H9 (cell line): ENCODE measurements around the gene KCNA2. TPM values are rescaled to one million over a fixed set of nuclear protein-coding genes. Genes with fewer than 3 reads are reported as not detected.

Experiments
- DNase-seq: peaks from one replicate; pipeline ENCODE4 v3.0.0-alpha.2; 2017
- H2AFZ ChIP-seq: one replicate; pipeline ENCODE4 v1.6.1; 2013; ENCODE audit warnings: mild to moderate bottlenecking, low read length, control low read depth, moderate library complexity
- H2AK5ac ChIP-seq: 2 replicates; pipeline ENCODE4 v1.6.1; 2013; ENCODE audit warnings: low read length, control low read depth, mixed read lengths; ENCODE audit not compliant: insufficient read length
- H2BK120ac ChIP-seq: one replicate; pipeline ENCODE4 v1.6.1; 2013; ENCODE audit warnings: low read depth, mild to moderate bottlenecking, low read length, control low read depth, inconsistent platforms; ENCODE audit not compliant: poor library complexity, severe bottlenecking
- H2BK12ac ChIP-seq: 2 replicates; pipeline ENCODE4 v1.6.1; 2013; ENCODE audit warnings: low read length, control low read depth, mixed read lengths, low read depth; ENCODE audit not compliant: insufficient read length
- H2BK15ac ChIP-seq: 2 replicates; pipeline ENCODE4 v1.6.1; 2013; ENCODE audit warnings: low read depth, low read length, control low read depth
- H2BK20ac ChIP-seq: one replicate; pipeline ENCODE4 v1.6.1; 2013; ENCODE audit warnings: low read depth, mild to moderate bottlenecking, low read length, control low read depth, inconsistent platforms; ENCODE audit not compliant: poor library complexity, severe bottlenecking
- H2BK5ac ChIP-seq: 2 replicates; pipeline ENCODE4 v1.6.1; 2013; ENCODE audit warnings: low read length, control low read depth, mixed read lengths; ENCODE audit not compliant: insufficient read length
- H3K14ac ChIP-seq: 2 replicates; pipeline ENCODE4 v1.6.1; 2013; ENCODE audit warnings: low read length, control low read depth; ENCODE audit not compliant: insufficient read depth
- H3K18ac ChIP-seq: 2 replicates; pipeline ENCODE4 v1.6.1; 2013; ENCODE audit warnings: low read depth, mild to moderate bottlenecking, mixed read lengths, low read length, control low read depth; ENCODE audit not compliant: insufficient read length
- H3K23ac ChIP-seq: 2 replicates; pipeline ENCODE4 v1.6.1; 2013; ENCODE audit warnings: low read length, control low read depth, mixed read lengths, low read depth; ENCODE audit not compliant: insufficient read length
- H3K23me2 ChIP-seq: 2 replicates; pipeline ENCODE4 v1.6.1; 2013; ENCODE audit warnings: low read depth, mild to moderate bottlenecking, mixed read lengths, low read length, control low read depth; ENCODE audit not compliant: insufficient read length, poor library complexity, severe bottlenecking
- H3K27ac ChIP-seq: 2 replicates; pipeline ENCODE4 v1.5.1; 2013; ENCODE audit warnings: low read length, control low read depth, mixed read lengths, low read depth; ENCODE audit not compliant: insufficient read length
- H3K27me3 ChIP-seq: 2 replicates; pipeline ENCODE4 v1.6.1; 2013; ENCODE audit warnings: low read length, control low read depth, inconsistent platforms; ENCODE audit not compliant: insufficient read depth
- H3K4ac ChIP-seq: 2 replicates; pipeline ENCODE4 v1.6.1; 2013; ENCODE audit warnings: low read depth, mild to moderate bottlenecking, control low read depth, inconsistent platforms, low read length, moderate library complexity
- H3K4me1 ChIP-seq: 2 replicates; pipeline ENCODE4 v1.6.1; 2013; ENCODE audit warnings: low read length, control low read depth, inconsistent platforms; ENCODE audit not compliant: insufficient read depth
- H3K4me2 ChIP-seq: 2 replicates; pipeline ENCODE4 v1.6.1; 2013; ENCODE audit warnings: low read length, control low read depth, mixed read lengths; ENCODE audit not compliant: insufficient read length, insufficient read depth
- H3K56ac ChIP-seq: 2 replicates; pipeline ENCODE4 v1.6.1; 2013; ENCODE audit warnings: low read depth, mild to moderate bottlenecking, mixed read lengths, low read length, control low read depth; ENCODE audit not compliant: insufficient read length
- H3K79me1 ChIP-seq: 2 replicates; pipeline ENCODE4 v1.6.1; 2013; ENCODE audit warnings: low read depth, mild to moderate bottlenecking, moderate library complexity, low read length, control low read depth, inconsistent platforms; ENCODE audit not compliant: insufficient read depth, poor library complexity, severe bottlenecking
- H3K79me2 ChIP-seq: 2 replicates; pipeline ENCODE4 v1.6.1; 2013; ENCODE audit warnings: low read length, control low read depth, inconsistent platforms; ENCODE audit not compliant: insufficient read depth
- H3K9ac ChIP-seq: 2 replicates; pipeline ENCODE4 v1.6.1; 2013; ENCODE audit warnings: low read length, control low read depth, mixed read lengths; ENCODE audit not compliant: insufficient read length; ENCODE audit errors: extremely low read depth
- H3K9me3 ChIP-seq: one replicate; pipeline ENCODE4 v1.6.1; 2013; ENCODE audit warnings: low read depth, low read length, inconsistent platforms; ENCODE audit not compliant: control insufficient read depth
- H3T11ph ChIP-seq: one replicate; pipeline ENCODE4 v1.6.1; 2013; ENCODE audit warnings: mild to moderate bottlenecking, low read length, control low read depth, inconsistent platforms
- H4K20me1 ChIP-seq: one replicate; pipeline ENCODE4 v1.6.1; 2013; ENCODE audit not compliant: control insufficient read depth, insufficient read length, insufficient read depth
- H4K5ac ChIP-seq: 2 replicates; pipeline ENCODE4 v1.6.1; 2013; ENCODE audit warnings: low read depth, mild to moderate bottlenecking, mixed read lengths, low read length, control low read depth; ENCODE audit not compliant: insufficient read length
- H4K8ac ChIP-seq: replicated peaks from 2 replicates; pipeline ENCODE4 v1.6.1; 2013; ENCODE audit warnings: low read length, control low read depth, mixed read lengths, low read depth; ENCODE audit not compliant: insufficient read length
- H4K91ac ChIP-seq: 2 replicates; pipeline ENCODE4 v1.6.1; 2013; ENCODE audit warnings: low read depth, mild to moderate bottlenecking, moderate library complexity, mixed read lengths, low read length, control low read depth; ENCODE audit not compliant: insufficient read length
- H3K27ac Mint-ChIP-seq, 3 experiments: 2 replicates in 2 of 3; 3 replicates in 1 of 3; pipeline ENCODE4 v1.8.0; 2020 to 2021; ENCODE audit warnings: mixed read lengths in 3 of 3, mild to moderate bottlenecking in 1 of 3, moderate library complexity in 1 of 3
- H3K27me3 Mint-ChIP-seq: 2 replicates; pipeline ENCODE4 v1.8.0; 2021; ENCODE audit warnings: low read depth, mild to moderate bottlenecking, moderate library complexity, mixed read lengths
- H3K36me3 Mint-ChIP-seq, 3 experiments: 2 replicates in 2 of 3; 3 replicates in 1 of 3; pipeline ENCODE4 v1.8.0; 2020 to 2021; ENCODE audit warnings: low read depth in 3 of 3, mixed read lengths in 3 of 3; ENCODE audit not compliant: insufficient read depth in 1 of 3
- H3K4me1 Mint-ChIP-seq, 2 experiments: 2 replicates each; pipeline ENCODE4 v1.8.0; 2020; ENCODE audit warnings: mixed read lengths in 2 of 2
- H3K4me3 Mint-ChIP-seq, 2 experiments: 2 replicates in 1 of 2; 3 replicates in 1 of 2; pipeline ENCODE4 v1.8.0; 2020 to 2021; ENCODE audit warnings: mild to moderate bottlenecking in 2 of 2, mixed read lengths in 2 of 2, moderate library complexity in 1 of 2
- H3K9me3 Mint-ChIP-seq, 2 experiments: 2 replicates in 1 of 2; 3 replicates in 1 of 2; pipeline ENCODE4 v1.8.0; 2020; ENCODE audit warnings: mild to moderate bottlenecking in 2 of 2, mixed read lengths in 2 of 2, moderate library complexity in 1 of 2
- WGBS: extraction: QIAGEN DNeasy Blood & Tissue Kit; methylation state at CpG from one replicate; pipeline ENCODE4 v1.1.7; 2013; ENCODE audit warnings: missing lambda C conversion rate, low lambda C conversion rate, mixed read lengths; ENCODE audit not compliant: insufficient read length; ENCODE audit errors: extremely low coverage; 5-methylcytosine and 5-hydroxymethylcytosine counted together
- total RNA-seq: library from RNA; stranded (reverse); gene quantifications from 2 replicates; pipeline ENCODE4 v1.2.1, GENCODE V29; 2021
- TF ChIP-seq, protein P1 (sequence below): fragments of 200-600 bp; sonication (generic); conservative IDR thresholded peaks from 3 replicates; pipeline ENCODE4 v1.8.0; 2021; ENCODE audit warnings: antibody characterized with exemption, mild to moderate bottlenecking

KCNA2 gene
- total RNA-seq, 1 experiment from 2014 or later = 0.33 TPM

DNA sequence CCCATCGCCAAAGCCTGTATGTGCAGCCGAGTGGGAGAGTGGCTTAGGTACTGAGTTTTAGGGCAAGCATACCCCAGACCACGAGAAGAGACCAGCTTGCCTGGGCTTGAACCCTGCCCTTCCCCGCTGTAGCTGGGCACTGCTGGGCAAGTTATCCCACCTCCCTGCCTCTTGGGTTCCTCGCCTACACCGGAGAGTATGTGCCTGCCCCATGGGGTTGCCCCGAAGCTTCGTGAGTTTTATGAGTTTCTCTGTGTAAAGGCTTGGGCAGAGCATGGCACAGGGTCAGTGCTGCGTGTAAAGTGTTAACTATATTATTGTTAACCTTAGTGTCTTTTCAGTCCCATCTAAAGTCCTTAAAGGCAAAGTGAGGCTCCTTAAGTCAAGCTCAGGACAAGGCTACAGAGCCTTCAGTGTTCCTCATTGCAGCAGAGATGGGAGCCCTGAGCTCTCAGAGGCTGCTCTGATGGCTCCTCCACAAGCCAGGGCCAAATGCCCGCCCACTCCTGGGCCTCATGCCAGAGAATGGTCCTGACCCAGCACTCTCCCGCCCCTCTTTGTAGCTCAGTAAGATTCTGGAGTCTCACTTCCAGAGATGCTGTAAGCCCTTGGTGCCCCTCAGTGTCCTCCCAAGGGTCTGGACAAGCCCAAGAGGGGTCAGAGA, 50.2 kb downstream of the KCNA2 start:
- Histone ChIP-seq H4K91ac (no peak overlapping the region), H3K4ac (no peak overlapping the region), H3K79me1 (no peaks in the 10 kb centered on the region), H2BK20ac (no peak overlapping the region), H3K23me2 (peaks cover 8% of the 10 kb centered on the region), H3K9ac (no peak overlapping the region), H3K18ac (no peak overlapping the region), H3K56ac (no peak overlapping the region), H2AK5ac (no peak overlapping the region), H3K27ac (no peak overlapping the region), H3K27me3 (peaks cover 7% of the 10 kb centered on the region; the same call in 1 of the 2 replicates), H3T11ph (no peak overlapping the region), H3K4me2 (peak overlapping the region; percentile 22), H2BK15ac (no peak overlapping the region), H2BK120ac (no peak overlapping the region), H3K23ac (no peak overlapping the region), H2BK5ac (no peak overlapping the region), H3K9me3 (no peaks in the 10 kb centered on the region), H3K14ac (no peak overlapping the region), H4K5ac (no peak overlapping the region), H2AFZ (no peak overlapping the region), H3K79me2 (no peaks in the 10 kb centered on the region), H3K4me1 (no peaks in the 10 kb centered on the region), H4K20me1 (no peaks in the 10 kb centered on the region), H2BK12ac (no peak overlapping the region), H4K8ac (no peak overlapping the region)
- no CpG with 5 or more reads among the region's 11 CpGs for WGBS
- DNase-seq = peak; percentile 25
- peaks cover 97% of the 10 kb centered on the region for H3K27me3 Mint-ChIP-seq
- H3K36me3 Mint-ChIP-seq = no peaks in the 10 kb centered on the region
- peak overlapping the region; percentile 38 to 47; a peak in 4 of 5 replicates for H3K4me3 Mint-ChIP-seq
- H3K9me3 Mint-ChIP-seq = no peaks in the 10 kb centered on the region
- TF ChIP-seq, protein P1, sequence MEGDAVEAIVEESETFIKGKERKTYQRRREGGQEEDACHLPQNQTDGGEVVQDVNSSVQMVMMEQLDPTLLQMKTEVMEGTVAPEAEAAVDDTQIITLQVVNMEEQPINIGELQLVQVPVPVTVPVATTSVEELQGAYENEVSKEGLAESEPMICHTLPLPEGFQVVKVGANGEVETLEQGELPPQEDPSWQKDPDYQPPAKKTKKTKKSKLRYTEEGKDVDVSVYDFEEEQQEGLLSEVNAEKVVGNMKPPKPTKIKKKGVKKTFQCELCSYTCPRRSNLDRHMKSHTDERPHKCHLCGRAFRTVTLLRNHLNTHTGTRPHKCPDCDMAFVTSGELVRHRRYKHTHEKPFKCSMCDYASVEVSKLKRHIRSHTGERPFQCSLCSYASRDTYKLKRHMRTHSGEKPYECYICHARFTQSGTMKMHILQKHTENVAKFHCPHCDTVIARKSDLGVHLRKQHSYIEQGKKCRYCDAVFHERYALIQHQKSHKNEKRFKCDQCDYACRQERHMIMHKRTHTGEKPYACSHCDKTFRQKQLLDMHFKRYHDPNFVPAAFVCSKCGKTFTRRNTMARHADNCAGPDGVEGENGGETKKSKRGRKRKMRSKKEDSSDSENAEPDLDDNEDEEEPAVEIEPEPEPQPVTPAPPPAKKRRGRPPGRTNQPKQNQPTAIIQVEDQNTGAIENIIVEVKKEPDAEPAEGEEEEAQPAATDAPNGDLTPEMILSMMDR = no peak
- H3K4me1 Mint-ChIP-seq = peaks cover 9 to 10% of the 10 kb centered on the region in 2 experiments
- no peak overlapping the region for H3K27ac Mint-ChIP-seq
